IMR-90 (cell line): ENCODE measurements around the gene NUP210L. TPM values are rescaled to one million over a fixed set of nuclear protein-coding genes. Genes with fewer than 3 reads are reported as not detected.

Experiments used
- ATAC-seq: fragments of 200-7000 bp; cut with Tn5 transposase; 2 replicates; pipeline ENCODE4 v1.9.1; 2020; ENCODE audit warnings: low read depth, mild to moderate bottlenecking, moderate library complexity
- BruUV-seq: library from RNA; stranded (reverse); fragments of 400-500 nt; replicated peaks from 2 replicates; lab custom pipeline; 2021; lab: Mats Ljungman, UMichigan
- CTCF ChIA-PET: fragments of 300-600 bp; formaldehyde crosslinking; extraction: SDS; loops from one replicate; lab custom pipeline; 2021; ENCODE audit warnings: antibody characterized with exemption; lab: Yijun Ruan, JAX
- POLR2A ChIA-PET: fragments of 300-600 bp; sonication (Branson Sonifier 250); formaldehyde crosslinking; loops from one replicate; lab custom pipeline; 2022; ENCODE audit warnings: antibody characterized with exemption; ENCODE audit not compliant: unreplicated experiment; lab: Charles Lee
- DNase-seq: peaks from one replicate; pipeline ENCODE4 v3.0.0; 2013
- H2AFZ ChIP-seq: replicated peaks from 2 replicates; pipeline ENCODE3; 2013; ENCODE audit warnings: low read length, mild to moderate bottlenecking; ENCODE audit not compliant: poor library complexity
- H2AK5ac ChIP-seq: 2 replicates; pipeline ENCODE4 v1.6.1; 2013; ENCODE audit warnings: low read depth, low read length, inconsistent platforms
- H2AK9ac ChIP-seq: replicated peaks from 2 replicates; pipeline ENCODE3; 2013; ENCODE audit warnings: mild to moderate bottlenecking, low read depth, low read length, moderate library complexity; ENCODE audit not compliant: poor library complexity
- H2BK120ac ChIP-seq: 2 replicates; pipeline ENCODE4 v1.6.1; 2013; ENCODE audit warnings: low read depth, low read length, inconsistent platforms
- H2BK15ac ChIP-seq: 3 replicates; pipeline ENCODE4 v1.6.1; 2013; ENCODE audit warnings: low read depth, low read length, inconsistent platforms
- H2BK20ac ChIP-seq: 2 replicates; pipeline ENCODE4 v1.6.1; 2013; ENCODE audit warnings: low read depth, mild to moderate bottlenecking, inconsistent platforms, low read length, moderate library complexity
- H2BK5ac ChIP-seq: 2 replicates; pipeline ENCODE4 v1.6.1; 2013; ENCODE audit warnings: mild to moderate bottlenecking, low read depth, low read length, inconsistent platforms; ENCODE audit not compliant: poor library complexity, severe bottlenecking
- H3K14ac ChIP-seq: replicated peaks from 2 replicates; pipeline ENCODE4 v1.6.1; 2013; ENCODE audit warnings: low read depth, low read length, inconsistent platforms
- H3K18ac ChIP-seq: 2 replicates; pipeline ENCODE4 v1.6.1; 2013; ENCODE audit warnings: low read depth, low read length, control low read depth
- H3K23ac ChIP-seq: 2 replicates; pipeline ENCODE4 v1.6.1; 2013; ENCODE audit warnings: low read depth, low read length, inconsistent platforms
- H3K27ac ChIP-seq: 2 replicates; pipeline ENCODE4 v1.5.1; 2013; ENCODE audit warnings: mild to moderate bottlenecking, control low read depth, low read length; ENCODE audit not compliant: insufficient read depth
- H3K27me3 ChIP-seq: 2 replicates; pipeline ENCODE4 v1.6.1; 2013; ENCODE audit warnings: low read length; ENCODE audit not compliant: control insufficient read depth, insufficient read depth
- H3K36me3 ChIP-seq: 2 replicates; pipeline ENCODE4 v1.6.1; 2013; ENCODE audit warnings: low read length, mixed read lengths; ENCODE audit not compliant: control insufficient read depth, insufficient read depth
- H3K4ac ChIP-seq: 2 replicates; pipeline ENCODE4 v1.6.1; 2013; ENCODE audit warnings: low read depth, low read length, inconsistent platforms
- H3K4me1 ChIP-seq: 2 replicates; pipeline ENCODE4 v1.6.1; 2013; ENCODE audit warnings: low read length, mixed read lengths; ENCODE audit not compliant: control insufficient read depth, insufficient read depth
- H3K4me2 ChIP-seq: 2 replicates; pipeline ENCODE4 v1.6.1; 2013; ENCODE audit warnings: low read depth, mild to moderate bottlenecking, control low read depth, low read length, moderate library complexity
- H3K4me3 ChIP-seq: 2 replicates; pipeline ENCODE4 v1.5.1; 2013; ENCODE audit warnings: low read depth, mild to moderate bottlenecking, control low read depth, low read length, moderate library complexity; ENCODE audit not compliant: insufficient read depth
- H3K56ac ChIP-seq: 2 replicates; pipeline ENCODE4 v1.6.1; 2013; ENCODE audit warnings: low read length, inconsistent platforms; ENCODE audit not compliant: insufficient read depth; ENCODE audit errors: extremely low read depth
- H3K79me1 ChIP-seq, 2 experiments: 2 replicates each; pipeline ENCODE4 v1.6.1; 2013; ENCODE audit warnings: low read length in 2 of 2, inconsistent platforms in 1 of 2, low read depth in 1 of 2
- H3K9ac ChIP-seq: 2 replicates; pipeline ENCODE4 v1.6.1; 2013; ENCODE audit warnings: low read depth, low read length, control low read depth
- H3K9me1 ChIP-seq: 2 replicates; pipeline ENCODE4 v1.6.1; 2013; ENCODE audit warnings: low read length, inconsistent platforms; ENCODE audit not compliant: insufficient read depth
- H3K9me3 ChIP-seq: 2 replicates; pipeline ENCODE4 v1.6.1; 2013; ENCODE audit warnings: low read length; ENCODE audit not compliant: control insufficient read depth, insufficient read depth
- H4K20me1 ChIP-seq: 2 replicates; pipeline ENCODE4 v1.6.1; 2013; ENCODE audit warnings: low read length, inconsistent platforms; ENCODE audit not compliant: insufficient read depth
- H4K5ac ChIP-seq: 2 replicates; pipeline ENCODE4 v1.6.1; 2013; ENCODE audit warnings: mild to moderate bottlenecking, low read depth, low read length, control low read depth
- H4K8ac ChIP-seq, 2 experiments: 2 replicates each; pipeline ENCODE4 v1.6.1; 2013; ENCODE audit warnings: low read depth in 2 of 2, low read length in 2 of 2, control low read depth in 1 of 2, inconsistent platforms in 1 of 2
- H4K91ac ChIP-seq: 2 replicates; pipeline ENCODE4 v1.6.1; 2013; ENCODE audit warnings: low read depth, low read length, inconsistent platforms; ENCODE audit not compliant: insufficient read depth
- CEBPB ChIP-seq: IDR thresholded peaks from 2 replicates; pipeline ENCODE4 v1.6.1; 2012; ENCODE audit warnings: low read depth, low read length, improper control_type of control experiment
- CHD1 ChIP-seq: IDR thresholded peaks from 2 replicates; pipeline ENCODE4 v1.6.1; 2012; ENCODE audit warnings: low read depth, low read length, improper control_type of control experiment
- ELK1 ChIP-seq: fragments of 150-350 bp; IDR thresholded peaks from 2 replicates; pipeline ENCODE4 v1.6.1; 2016; ENCODE audit warnings: low read depth, mild to moderate bottlenecking, low read length, moderate library complexity, borderline replicate concordance
- FOS ChIP-seq: fragments of 150-350 bp; IDR thresholded peaks from 2 replicates; pipeline ENCODE4 v1.6.1; 2016; ENCODE audit warnings: low read depth, low read length
- MAFK ChIP-seq: IDR thresholded peaks from 2 replicates; pipeline ENCODE4 v1.6.1; 2012; ENCODE audit warnings: low read depth, low read length, improper control_type of control experiment
- POLR2A ChIP-seq: IDR thresholded peaks from 2 replicates; pipeline ENCODE4 v1.6.1; 2012; ENCODE audit warnings: mild to moderate bottlenecking, low read depth, low read length
- RAD21 ChIP-seq: IDR thresholded peaks from 2 replicates; pipeline ENCODE4 v1.6.1; 2012; ENCODE audit warnings: low read length, improper control_type of control experiment
- RCOR1 ChIP-seq: IDR thresholded peaks from 2 replicates; pipeline ENCODE4 v1.6.1; 2012; ENCODE audit warnings: mild to moderate bottlenecking, low read length, improper control_type of control experiment; ENCODE audit not compliant: insufficient replicate concordance
- RFX5 ChIP-seq: IDR thresholded peaks from 2 replicates; pipeline ENCODE4 v1.8.0; 2012; ENCODE audit warnings: low read depth, mild to moderate bottlenecking, low read length, moderate library complexity
- SMC3 ChIP-seq: fragments of 150-350 bp; IDR thresholded peaks from 2 replicates; pipeline ENCODE4 v1.6.1; 2016; ENCODE audit warnings: low read depth, mild to moderate bottlenecking, antibody characterized with exemption, low read length, moderate library complexity
- USF2 ChIP-seq: fragments of 150-350 bp; IDR thresholded peaks from 2 replicates; pipeline ENCODE4 v1.6.1; 2017; ENCODE audit warnings: mild to moderate bottlenecking, antibody characterized with exemption, low read length, low read depth
- WGBS, 2 experiments: methylation state at CpG; one replicate each; pipeline versions ENCODE4 v1.1.5 to v1.1.7; 2013; ENCODE audit warnings: missing lambda C conversion rate in 2 of 2; ENCODE audit not compliant: insufficient read length in 1 of 2; ENCODE audit errors: extremely low coverage in 2 of 2; 5-methylcytosine and 5-hydroxymethylcytosine counted together
- dilution Hi-C: fragments of 300-500 bp; cut with HindIII; formaldehyde crosslinking; loops from one replicate; pipeline ENCODE4 v1.14.3; 2018; ENCODE audit warnings: low sequenced_read_pairs; ENCODE audit not compliant: unreplicated experiment
- in situ Hi-C: fragments of 300-500 bp; cut with MboI; formaldehyde crosslinking; loops from 3 replicates; pipeline ENCODE4 v1.14.3; 2019; ENCODE audit warnings: low sequenced_read_pairs, inconsistent platforms, mixed read lengths
- intact Hi-C: fragments of 100-400 bp; cut with micrococcal nuclease; formaldehyde crosslinking; loops from 2 replicates; pipeline ENCODE4 v1.10.0; 2022
- polyA plus RNA-seq, 3 experiments: library from polyadenylated mRNA; depleted of rRNA; stranded (reverse); fragments of >200 nt; gene quantifications; 2 replicates each; pipeline ENCODE4 v1.2.3, GENCODE V29; 2012; ENCODE audit warnings: low replicate concordance in 1 of 3
- total RNA-seq: library from RNA; depleted of rRNA; stranded (reverse); fragments of >200 nt; gene quantifications from 2 replicates; pipeline ENCODE4 v1.2.3, GENCODE V29; 2012

The NUP210L gene
- total and polyA plus RNA-seq, 2 of the 4 experiments (the other 2 are of a cell fraction), result under 0.01 to 0.02 TPM

GRCh38 chr1:153991806-153992205, 163.1 kb downstream of the NUP210L start:
- DNase-seq (no peak), ATAC-seq (no peak)
- Histone ChIP-seq H4K20me1 (peaks cover 23% of the 10 kb centered on the region; the same call in 1 of the 2 replicates), H4K91ac (no peak overlapping the region), H4K5ac (no peak overlapping the region), H3K27me3 (no peaks in the 10 kb centered on the region), H2BK20ac (no peak overlapping the region), H3K4me3 (peak overlapping the region; percentile 57; the same call in 1 of the 2 replicates), H3K79me1 (peaks cover 17 to 37% of the 10 kb centered on the region in 2 experiments), H3K14ac (peak overlapping the region; percentile 15; the same call in 1 of the 2 replicates), H2BK15ac (no peak overlapping the region), H3K23ac (peak overlapping the region; percentile 72; the same call in 1 of the 2 replicates), H2AFZ (no peak overlapping the region), H2AK9ac (no peak overlapping the region), H3K4ac (no peak overlapping the region), H4K8ac (no peak overlapping the region; a peak in 1 of 4 replicates), H3K27ac (no peak overlapping the region), H3K9me3 (no peaks in the 10 kb centered on the region), H3K9ac (peak overlapping the region; percentile 14; the same call in 1 of the 2 replicates), H3K4me1 (0 out of 2 replicates have a peak, but pooled peaks cover 2% of the 10 kb centered on the region), H3K18ac (no peak overlapping the region), H3K9me1 (peaks cover 4% of the 10 kb centered on the region; the same call in 1 of the 2 replicates), H3K56ac (no peak overlapping the region), H2BK5ac (no peak overlapping the region), H2BK120ac (no peak overlapping the region), H3K36me3 (peaks cover 28% of the 10 kb centered on the region), H3K4me2 (peak overlapping the region; percentile 86), H2AK5ac (no peak overlapping the region)
- no TSS peak for BruUV-seq
- TF ChIP-seq CEBPB (no peak), POLR2A (no peak), RAD21 (no peak), CHD1 (no peak), RFX5 (no peak), USF2 (no peak), FOS (no peak), RCOR1 (no peak), ELK1 (no peak), MAFK (no peak), SMC3 (no peak)
- intact Hi-C loops, result loop anchor here (2.0 kb wide), 2 partner anchors 165 to 191 kb away; no protein-coding TSS in a partner anchor
- WGBS, 2 experiments, result no CpG with 5 or more reads among the region's 2 CpGs
- ChIA-PET CTCF (no interaction called here), POLR2A (interaction anchor here (0.6 kb wide), 1 partner anchor 14 kb away, joined by 6 read pairs; no protein-coding TSS in a partner anchor)
- dilution Hi-C loops, result no loop called here
- in situ Hi-C loops, result no loop called here
